SK-N-SH (cell line): ENCODE measurements around the gene USP31. TPM values are rescaled to one million over a fixed set of nuclear protein-coding genes. Genes with fewer than 3 reads are reported as not detected.

Experiments used
- CTCF ChIA-PET: fragments of 300-600, 350-600 bp; formaldehyde crosslinking; extraction: SDS; loops from one replicate; lab custom pipeline; 2021; lab: Yijun Ruan, JAX
- POLR2A ChIA-PET: fragments of 350-600 bp; sonication (Branson Sonifier 250); formaldehyde crosslinking; extraction: SDS; loops from one replicate; lab custom pipeline; 2020; ENCODE audit warnings: antibody characterized with exemption, inconsistent platforms; lab: Yijun Ruan, JAX
- DNase-seq: peaks from one replicate; pipeline ENCODE4 v3.0.0; 2012
- H2AFZ ChIP-seq: fragments of 200-600 bp; sonication (generic); 2 replicates; pipeline ENCODE4 v1.8.1; 2016; ENCODE audit warnings: antibody characterized with exemption, mild to moderate bottlenecking, low read depth
- H3F3A ChIP-seq: fragments of 200-600 bp; sonication (generic); replicated peaks from 2 replicates; pipeline ENCODE3; 2016; ENCODE audit warnings: antibody characterized with exemption, mild to moderate bottlenecking; ENCODE audit not compliant: insufficient read depth
- H3K27ac ChIP-seq, 2 experiments: fragments of 200-500 bp in 1 of 2; fragments of 200-600 bp in 1 of 2; sonication (Bioruptor generic) in 1 of 2; sonication (generic), shearing (Covaris generic) in 1 of 2; 2 replicates each; pipeline versions ENCODE4 v1.5.1 to v1.6.1; 2014 to 2016; ENCODE audit warnings: low read depth in 2 of 2, inconsistent platforms in 1 of 2, low read length in 1 of 2, mild to moderate bottlenecking in 1 of 2, mixed read lengths in 1 of 2
- H3K27me3 ChIP-seq: fragments of 200-600 bp; sonication (generic), shearing (Covaris generic); 2 replicates; pipeline ENCODE4 v1.6.1; 2016; ENCODE audit warnings: mixed run types; ENCODE audit not compliant: insufficient read depth
- H3K36me3 ChIP-seq, 2 experiments: fragments of 200-500 bp in 1 of 2; fragments of 200-600 bp in 1 of 2; sonication (Bioruptor generic) in 1 of 2; sonication (generic) in 1 of 2; replicated peaks in 1 of 2; 2 replicates each; pipeline versions ENCODE3 to v1.5.1; 2014 to 2016; ENCODE audit warnings: low read length in 1 of 2, mild to moderate bottlenecking in 1 of 2; ENCODE audit not compliant: insufficient read depth in 2 of 2, control insufficient read depth in 1 of 2
- H3K4me1 ChIP-seq, 2 experiments: fragments of 200-500 bp in 1 of 2; fragments of 200-600 bp in 1 of 2; sonication (Bioruptor generic) in 1 of 2; sonication (generic), shearing (Covaris generic) in 1 of 2; 2 replicates each; pipeline versions ENCODE4 v1.5.1 to v1.6.1; 2014 to 2016; ENCODE audit warnings: low read depth in 1 of 2, low read length in 1 of 2, mixed run types in 1 of 2; ENCODE audit not compliant: insufficient read depth in 2 of 2, control insufficient read depth in 1 of 2
- H3K4me2 ChIP-seq: fragments of 200-600 bp; sonication (generic), shearing (Covaris generic); 2 replicates; pipeline ENCODE4 v1.6.1; 2017; ENCODE audit warnings: mixed run types
- H3K4me3 ChIP-seq, 2 experiments: fragments of 200-500 bp in 1 of 2; fragments of 200-600 bp in 1 of 2; sonication (Bioruptor generic) in 1 of 2; sonication (generic), shearing (Covaris generic) in 1 of 2; 2 replicates each; pipeline versions ENCODE4 v1.5.1 to v1.8.1; 2014 to 2016; ENCODE audit warnings: low read depth in 2 of 2, inconsistent platforms in 1 of 2, low read length in 1 of 2, mild to moderate bottlenecking in 1 of 2, mixed read lengths in 1 of 2, moderate library complexity in 1 of 2
- H3K79me2 ChIP-seq: fragments of 200-600 bp; sonication (generic); 2 replicates; pipeline ENCODE4 v1.8.1; 2017; ENCODE audit warnings: mild to moderate bottlenecking; ENCODE audit not compliant: insufficient read depth
- H3K9ac ChIP-seq: fragments of 200-600 bp; sonication (generic); 2 replicates; pipeline ENCODE4 v1.6.1; 2017; ENCODE audit warnings: mixed run types
- H3K9me2 ChIP-seq: fragments of 200-600 bp; sonication (generic); 2 replicates; pipeline ENCODE4 v1.6.1; 2017; ENCODE audit warnings: mixed run types
- H3K9me3 ChIP-seq: fragments of 200-600 bp; sonication (generic); 2 replicates; pipeline ENCODE4 v1.6.1; 2017; ENCODE audit warnings: mixed run types, mild to moderate bottlenecking, moderate library complexity
- H4K20me1 ChIP-seq: fragments of 200-600 bp; sonication (generic); 2 replicates; pipeline ENCODE4 v1.6.1; 2017; ENCODE audit warnings: mild to moderate bottlenecking, mixed run types; ENCODE audit not compliant: insufficient read depth
- CHD2 ChIP-seq: fragments of 150-350 bp; IDR thresholded peaks from 2 replicates; pipeline ENCODE4 v1.6.1; 2018; ENCODE audit warnings: low read length; ENCODE audit not compliant: partially characterized antibody
- ELF1 ChIP-seq: IDR thresholded peaks from 2 replicates; pipeline ENCODE4 v1.4.0; 2012
- FOSL2 ChIP-seq: IDR thresholded peaks from 2 replicates; pipeline ENCODE4 v1.4.0; 2012; ENCODE audit warnings: low read depth, mild to moderate bottlenecking, moderate library complexity, borderline replicate concordance
- FOXJ3 ChIP-seq: sonication (generic); formaldehyde crosslinking; IDR thresholded peaks from 2 replicates; pipeline ENCODE4 v1.5.1; 2020; ENCODE audit warnings: mild to moderate bottlenecking, missing genetic modification reagents
- FOXM1 ChIP-seq: IDR thresholded peaks from 2 replicates; pipeline ENCODE4 v1.4.0; 2012; ENCODE audit warnings: low read depth, mild to moderate bottlenecking
- GATA2 ChIP-seq: sonication (generic); formaldehyde crosslinking; IDR thresholded peaks from 2 replicates; pipeline ENCODE4 v1.5.0; 2020; ENCODE audit warnings: mild to moderate bottlenecking, missing genetic modification reagents
- JUND ChIP-seq: IDR thresholded peaks from 2 replicates; pipeline ENCODE4 v1.4.0; 2012
- MAX ChIP-seq: IDR thresholded peaks from 2 replicates; pipeline ENCODE4 v1.4.0; 2012; ENCODE audit warnings: low read depth
- NRF1 ChIP-seq: IDR thresholded peaks from 2 replicates; pipeline ENCODE4 v1.6.1; 2012; ENCODE audit warnings: low read depth, mild to moderate bottlenecking, low read length
- RFX5 ChIP-seq: IDR thresholded peaks from 2 replicates; pipeline ENCODE4 v1.6.1; 2012; ENCODE audit warnings: mild to moderate bottlenecking, improper control_type of control experiment, low read length
- RXRA ChIP-seq: IDR thresholded peaks from 2 replicates; pipeline ENCODE4 v1.4.0; 2012; ENCODE audit warnings: low read depth, mild to moderate bottlenecking, borderline replicate concordance
- WGBS: methylation state at CpG from one replicate; pipeline ENCODE4 v1.1.6; 2017; ENCODE audit warnings: low lambda C conversion rate; 5-methylcytosine and 5-hydroxymethylcytosine counted together
- polyA plus RNA-seq, 3 experiments: library from polyadenylated mRNA; depleted of rRNA; stranded (reverse); fragments of >200 nt; gene quantifications; 2 replicates each; pipeline ENCODE4 v1.2.3, GENCODE V29; 2012
- TF ChIP-seq, protein P1 (sequence below): IDR thresholded peaks from 2 replicates; pipeline ENCODE4 v1.4.0; 2012; ENCODE audit warnings: low read depth, borderline replicate concordance
- TF ChIP-seq, protein P2 (sequence below): fragments of 200-600 bp; sonication (generic); IDR thresholded peaks from 2 replicates; pipeline ENCODE4 v1.6.1; 2017; ENCODE audit warnings: antibody characterized with exemption, mild to moderate bottlenecking, moderate library complexity
- TF ChIP-seq, protein P3 (sequence below): IDR thresholded peaks from 2 replicates; pipeline ENCODE4 v1.6.1; 2012; ENCODE audit warnings: mild to moderate bottlenecking, low read depth, low read length, moderate library complexity
- TF ChIP-seq, protein P4 (sequence below): fragments of 150-350 bp; IDR thresholded peaks from 2 replicates; pipeline ENCODE4 v1.6.1; 2017; ENCODE audit warnings: antibody characterized with exemption, low read length, low read depth, borderline replicate concordance
- TF ChIP-seq, protein P5 (sequence below): IDR thresholded peaks from 2 replicates; pipeline ENCODE4 v1.4.0; 2012; ENCODE audit warnings: low read depth, borderline replicate concordance

USP31 gene
- polyA plus RNA-seq, 1 of the 3 experiments (the other 2 are of a cell fraction): 3.2 TPM

DNA sequence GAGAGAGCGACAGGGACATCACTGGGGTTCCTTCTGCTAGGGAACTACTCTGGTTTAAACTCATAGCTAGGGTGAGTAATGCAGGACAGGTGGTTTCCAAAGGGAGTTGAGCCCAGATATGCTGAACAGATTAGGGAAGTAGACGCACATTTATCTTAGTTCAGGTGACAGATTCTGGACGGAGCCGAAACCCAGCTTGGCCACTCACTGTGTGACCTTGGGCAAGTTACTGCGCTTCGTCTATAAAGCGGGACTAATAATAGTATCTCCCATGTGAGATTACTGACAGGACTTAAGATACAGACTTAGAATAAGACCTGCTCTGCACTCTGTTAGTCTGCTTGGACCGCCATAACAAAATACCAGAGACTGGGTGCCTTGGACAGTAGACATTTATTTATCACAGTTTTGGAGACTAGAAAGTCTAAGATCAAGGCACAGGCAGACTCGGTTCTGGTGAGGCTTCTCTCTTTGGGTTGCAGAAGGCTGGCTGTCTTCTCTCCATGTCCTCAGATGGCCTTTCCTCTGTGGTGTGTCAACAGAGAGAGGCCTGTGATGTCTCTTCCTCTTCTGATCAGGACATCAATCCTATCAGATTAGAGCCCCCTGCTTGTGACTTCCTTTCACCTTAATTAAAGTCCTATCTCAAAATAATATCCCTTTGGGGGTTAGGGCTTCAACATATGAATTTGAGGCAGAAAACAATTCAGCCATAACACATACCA lies 45.4 kb upstream of the USP31 start:
- CTCF ChIA-PET: interaction anchor here (3.8 kb wide), 1 partner anchor 12 kb away, joined by 29 read pairs; the partner anchor contains the start of gene SCNN1G
- DNase-seq: no peak
- H3K4me2 ChIP-seq: no peak overlapping the region
- WGBS: 71% methylated on average over 9 of the region's 9 CpGs
- H3K4me3 ChIP-seq: no peak overlapping the region
- no peak overlapping the region for H3K27ac ChIP-seq
- no peaks in the 10 kb centered on the region; the same call in 1 of the 2 replicates for H3K27me3 ChIP-seq
- H3K9ac ChIP-seq: no peak overlapping the region
- H3F3A ChIP-seq: no peaks in the 10 kb centered on the region
- H3K9me2 ChIP-seq: no peaks in the 10 kb centered on the region
- no peaks in the 10 kb centered on the region for H3K9me3 ChIP-seq
- no peak overlapping the region for H2AFZ ChIP-seq
- POLR2A ChIA-PET: interaction anchor here (0.6 kb wide), 1 partner anchor 42 kb away, joined by 3 read pairs; no protein-coding TSS in a partner anchor
- no peaks in the 10 kb centered on the region for H3K79me2 ChIP-seq
- TF ChIP-seq, protein P1, sequence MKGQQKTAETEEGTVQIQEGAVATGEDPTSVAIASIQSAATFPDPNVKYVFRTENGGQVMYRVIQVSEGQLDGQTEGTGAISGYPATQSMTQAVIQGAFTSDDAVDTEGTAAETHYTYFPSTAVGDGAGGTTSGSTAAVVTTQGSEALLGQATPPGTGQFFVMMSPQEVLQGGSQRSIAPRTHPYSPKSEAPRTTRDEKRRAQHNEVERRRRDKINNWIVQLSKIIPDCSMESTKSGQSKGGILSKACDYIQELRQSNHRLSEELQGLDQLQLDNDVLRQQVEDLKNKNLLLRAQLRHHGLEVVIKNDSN: no peak
- TF ChIP-seq NRF1 (no peak), FOXJ3 (CRISPR knock-in tag) (no peak), ELF1 (no peak), JUND (no peak), FOSL2 (no peak), RXRA (no peak), FOXM1 (no peak), MAX (no peak), RFX5 (no peak), GATA2 (CRISPR knock-in tag) (no peak), CHD2 (no peak)
- TF ChIP-seq, protein P2, sequence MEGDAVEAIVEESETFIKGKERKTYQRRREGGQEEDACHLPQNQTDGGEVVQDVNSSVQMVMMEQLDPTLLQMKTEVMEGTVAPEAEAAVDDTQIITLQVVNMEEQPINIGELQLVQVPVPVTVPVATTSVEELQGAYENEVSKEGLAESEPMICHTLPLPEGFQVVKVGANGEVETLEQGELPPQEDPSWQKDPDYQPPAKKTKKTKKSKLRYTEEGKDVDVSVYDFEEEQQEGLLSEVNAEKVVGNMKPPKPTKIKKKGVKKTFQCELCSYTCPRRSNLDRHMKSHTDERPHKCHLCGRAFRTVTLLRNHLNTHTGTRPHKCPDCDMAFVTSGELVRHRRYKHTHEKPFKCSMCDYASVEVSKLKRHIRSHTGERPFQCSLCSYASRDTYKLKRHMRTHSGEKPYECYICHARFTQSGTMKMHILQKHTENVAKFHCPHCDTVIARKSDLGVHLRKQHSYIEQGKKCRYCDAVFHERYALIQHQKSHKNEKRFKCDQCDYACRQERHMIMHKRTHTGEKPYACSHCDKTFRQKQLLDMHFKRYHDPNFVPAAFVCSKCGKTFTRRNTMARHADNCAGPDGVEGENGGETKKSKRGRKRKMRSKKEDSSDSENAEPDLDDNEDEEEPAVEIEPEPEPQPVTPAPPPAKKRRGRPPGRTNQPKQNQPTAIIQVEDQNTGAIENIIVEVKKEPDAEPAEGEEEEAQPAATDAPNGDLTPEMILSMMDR: no peak
- TF ChIP-seq, protein P3, sequence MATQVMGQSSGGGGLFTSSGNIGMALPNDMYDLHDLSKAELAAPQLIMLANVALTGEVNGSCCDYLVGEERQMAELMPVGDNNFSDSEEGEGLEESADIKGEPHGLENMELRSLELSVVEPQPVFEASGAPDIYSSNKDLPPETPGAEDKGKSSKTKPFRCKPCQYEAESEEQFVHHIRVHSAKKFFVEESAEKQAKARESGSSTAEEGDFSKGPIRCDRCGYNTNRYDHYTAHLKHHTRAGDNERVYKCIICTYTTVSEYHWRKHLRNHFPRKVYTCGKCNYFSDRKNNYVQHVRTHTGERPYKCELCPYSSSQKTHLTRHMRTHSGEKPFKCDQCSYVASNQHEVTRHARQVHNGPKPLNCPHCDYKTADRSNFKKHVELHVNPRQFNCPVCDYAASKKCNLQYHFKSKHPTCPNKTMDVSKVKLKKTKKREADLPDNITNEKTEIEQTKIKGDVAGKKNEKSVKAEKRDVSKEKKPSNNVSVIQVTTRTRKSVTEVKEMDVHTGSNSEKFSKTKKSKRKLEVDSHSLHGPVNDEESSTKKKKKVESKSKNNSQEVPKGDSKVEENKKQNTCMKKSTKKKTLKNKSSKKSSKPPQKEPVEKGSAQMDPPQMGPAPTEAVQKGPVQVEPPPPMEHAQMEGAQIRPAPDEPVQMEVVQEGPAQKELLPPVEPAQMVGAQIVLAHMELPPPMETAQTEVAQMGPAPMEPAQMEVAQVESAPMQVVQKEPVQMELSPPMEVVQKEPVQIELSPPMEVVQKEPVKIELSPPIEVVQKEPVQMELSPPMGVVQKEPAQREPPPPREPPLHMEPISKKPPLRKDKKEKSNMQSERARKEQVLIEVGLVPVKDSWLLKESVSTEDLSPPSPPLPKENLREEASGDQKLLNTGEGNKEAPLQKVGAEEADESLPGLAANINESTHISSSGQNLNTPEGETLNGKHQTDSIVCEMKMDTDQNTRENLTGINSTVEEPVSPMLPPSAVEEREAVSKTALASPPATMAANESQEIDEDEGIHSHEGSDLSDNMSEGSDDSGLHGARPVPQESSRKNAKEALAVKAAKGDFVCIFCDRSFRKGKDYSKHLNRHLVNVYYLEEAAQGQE: no peak
- TF ChIP-seq, protein P4, sequence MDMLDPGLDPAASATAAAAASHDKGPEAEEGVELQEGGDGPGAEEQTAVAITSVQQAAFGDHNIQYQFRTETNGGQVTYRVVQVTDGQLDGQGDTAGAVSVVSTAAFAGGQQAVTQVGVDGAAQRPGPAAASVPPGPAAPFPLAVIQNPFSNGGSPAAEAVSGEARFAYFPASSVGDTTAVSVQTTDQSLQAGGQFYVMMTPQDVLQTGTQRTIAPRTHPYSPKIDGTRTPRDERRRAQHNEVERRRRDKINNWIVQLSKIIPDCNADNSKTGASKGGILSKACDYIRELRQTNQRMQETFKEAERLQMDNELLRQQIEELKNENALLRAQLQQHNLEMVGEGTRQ: no peak
- TF ChIP-seq, protein P5, sequence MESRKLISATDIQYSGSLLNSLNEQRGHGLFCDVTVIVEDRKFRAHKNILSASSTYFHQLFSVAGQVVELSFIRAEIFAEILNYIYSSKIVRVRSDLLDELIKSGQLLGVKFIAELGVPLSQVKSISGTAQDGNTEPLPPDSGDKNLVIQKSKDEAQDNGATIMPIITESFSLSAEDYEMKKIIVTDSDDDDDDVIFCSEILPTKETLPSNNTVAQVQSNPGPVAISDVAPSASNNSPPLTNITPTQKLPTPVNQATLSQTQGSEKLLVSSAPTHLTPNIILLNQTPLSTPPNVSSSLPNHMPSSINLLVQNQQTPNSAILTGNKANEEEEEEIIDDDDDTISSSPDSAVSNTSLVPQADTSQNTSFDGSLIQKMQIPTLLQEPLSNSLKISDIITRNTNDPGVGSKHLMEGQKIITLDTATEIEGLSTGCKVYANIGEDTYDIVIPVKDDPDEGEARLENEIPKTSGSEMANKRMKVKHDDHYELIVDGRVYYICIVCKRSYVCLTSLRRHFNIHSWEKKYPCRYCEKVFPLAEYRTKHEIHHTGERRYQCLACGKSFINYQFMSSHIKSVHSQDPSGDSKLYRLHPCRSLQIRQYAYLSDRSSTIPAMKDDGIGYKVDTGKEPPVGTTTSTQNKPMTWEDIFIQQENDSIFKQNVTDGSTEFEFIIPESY: no peak
- no peaks in the 10 kb centered on the region for H3K4me1 ChIP-seq
- no peaks in the 10 kb centered on the region for H3K36me3 ChIP-seq
- H4K20me1 ChIP-seq: no peaks in the 10 kb centered on the region
